GM19239 (cell line): ENCODE results near the gene VPS52.
"Not testable (repeated sequence)": the region's sequence is repeated elsewhere in the genome, so short reads cannot be mapped to it uniquely, and the experiment has no call there.

Source experiments
- DNase-seq: peaks from one replicate; pipeline ENCODE4 v3.0.0; 2011; ENCODE audit warnings: low spot score; ENCODE audit not compliant: insufficient read length
- FAIRE-seq: peaks from 2 replicates; lab custom pipeline; 2011; peaks lifted over from hg19 to GRCh38; lab: Jason Lieb, UNC

The VPS52 gene

DNA sequence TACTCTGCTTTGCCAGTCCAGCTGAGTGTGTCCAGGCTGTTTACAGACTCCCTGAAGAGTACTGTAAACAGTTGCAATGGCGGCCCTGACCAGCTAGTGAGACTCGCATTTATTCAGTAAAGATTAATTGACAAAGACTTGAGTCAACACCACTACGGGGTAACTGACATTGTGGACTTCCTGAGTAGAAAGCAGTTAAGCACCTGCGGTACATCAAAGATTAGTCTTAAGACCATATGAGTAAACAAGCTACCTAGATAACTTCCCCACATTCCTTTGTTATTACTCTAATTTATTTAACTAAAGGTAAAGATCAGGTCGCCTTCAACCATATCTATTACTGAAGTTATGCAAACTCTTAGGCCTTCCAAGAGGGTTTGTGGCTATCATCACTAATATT, 12.6 kb downstream of the VPS52 start:
- no peak for DNase-seq
- FAIRE-seq, result no peak

DNA sequence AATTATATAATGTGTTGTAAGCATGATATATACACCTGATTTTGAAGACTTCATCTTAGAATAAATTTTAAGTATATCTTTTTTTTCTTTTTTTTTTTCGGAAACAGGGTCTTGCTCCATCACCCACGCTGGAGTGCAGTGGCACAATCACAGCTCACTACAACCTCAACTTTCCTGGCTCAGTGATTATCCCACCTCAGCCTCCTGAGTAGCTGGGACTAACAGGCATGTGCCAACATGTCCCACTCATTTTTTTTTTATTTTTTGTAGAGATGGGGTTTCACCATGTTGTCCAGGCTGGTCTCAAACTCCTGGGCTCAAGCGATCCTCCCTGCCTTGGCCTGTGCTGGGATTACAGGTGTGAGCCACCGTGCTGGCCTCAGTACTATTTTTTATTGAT, 17.1 kb downstream of the VPS52 start:
- no peak for FAIRE-seq
- DNase-seq, result no peak

DNA sequence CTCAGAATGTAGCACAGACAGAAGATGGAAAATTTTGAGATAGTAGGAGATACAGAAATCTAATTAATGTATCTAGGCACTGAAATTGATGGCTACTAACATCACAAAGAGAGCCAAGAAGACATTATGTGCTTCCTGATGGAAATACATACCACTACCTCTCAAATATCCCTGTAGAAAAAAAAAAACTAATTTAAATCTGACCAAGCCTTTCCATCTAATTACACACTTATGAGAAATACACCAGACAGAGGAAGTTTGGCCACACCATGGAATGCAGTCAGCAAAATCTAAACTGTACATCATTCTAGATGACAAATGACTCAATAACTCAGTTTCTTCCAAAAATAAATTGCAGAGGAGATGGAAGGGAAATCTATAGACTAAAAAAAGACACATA, 18.9 kb downstream of the VPS52 start:
- DNase-seq, result no peak
- no peak for FAIRE-seq

DNA sequence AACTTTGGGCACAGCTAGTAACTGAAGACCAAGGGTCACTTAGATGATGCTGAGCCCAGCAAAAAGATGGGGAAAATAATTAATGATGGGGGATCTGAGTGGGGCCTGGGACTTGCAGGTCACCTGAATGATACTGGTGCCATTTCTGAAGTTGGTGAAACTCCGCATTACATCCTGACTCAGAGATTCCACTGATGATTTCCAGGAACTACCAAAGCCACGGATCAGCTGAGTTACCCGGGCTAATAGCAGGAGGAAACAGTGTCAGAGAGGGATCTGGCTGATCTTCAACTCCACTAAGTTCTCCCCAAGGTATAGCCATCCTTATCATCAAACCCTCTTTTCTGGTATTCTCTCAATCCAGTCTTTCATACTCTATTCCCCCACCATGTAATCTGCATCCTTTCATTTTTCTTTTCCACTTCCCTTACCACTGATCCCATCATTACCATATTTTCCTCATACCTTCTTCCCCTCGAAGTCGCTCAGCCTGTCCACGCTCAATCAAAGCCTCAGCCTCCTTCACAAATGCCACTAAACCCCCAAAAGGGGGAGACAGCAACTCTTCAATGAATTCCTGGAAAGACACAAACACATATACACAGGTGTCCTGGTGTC, 20.2 kb downstream of the VPS52 start:
- FAIRE-seq, result no peak
- DNase-seq, result no peak

DNA sequence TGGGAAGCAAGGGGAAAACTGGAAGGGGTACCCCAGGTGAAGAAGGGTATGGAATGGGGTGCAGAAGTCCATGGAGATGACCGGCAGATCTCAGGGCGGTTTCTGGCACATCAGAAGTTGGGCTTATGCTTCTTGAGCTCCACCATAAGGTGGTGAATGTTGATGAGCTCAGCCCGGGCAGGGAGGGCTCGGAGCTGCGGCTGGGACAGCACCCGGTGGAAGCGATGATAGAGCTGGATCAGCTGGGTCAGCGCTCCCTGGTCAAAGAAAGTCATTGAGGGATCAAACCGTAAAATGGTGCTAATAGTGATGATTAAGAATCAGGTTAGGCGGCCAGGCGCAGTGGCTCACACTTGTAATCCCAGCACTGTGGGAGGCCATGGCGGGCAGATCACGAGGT, 20.9 kb downstream of the VPS52 start:
- FAIRE-seq, result no peak
- DNase-seq, result no peak

DNA sequence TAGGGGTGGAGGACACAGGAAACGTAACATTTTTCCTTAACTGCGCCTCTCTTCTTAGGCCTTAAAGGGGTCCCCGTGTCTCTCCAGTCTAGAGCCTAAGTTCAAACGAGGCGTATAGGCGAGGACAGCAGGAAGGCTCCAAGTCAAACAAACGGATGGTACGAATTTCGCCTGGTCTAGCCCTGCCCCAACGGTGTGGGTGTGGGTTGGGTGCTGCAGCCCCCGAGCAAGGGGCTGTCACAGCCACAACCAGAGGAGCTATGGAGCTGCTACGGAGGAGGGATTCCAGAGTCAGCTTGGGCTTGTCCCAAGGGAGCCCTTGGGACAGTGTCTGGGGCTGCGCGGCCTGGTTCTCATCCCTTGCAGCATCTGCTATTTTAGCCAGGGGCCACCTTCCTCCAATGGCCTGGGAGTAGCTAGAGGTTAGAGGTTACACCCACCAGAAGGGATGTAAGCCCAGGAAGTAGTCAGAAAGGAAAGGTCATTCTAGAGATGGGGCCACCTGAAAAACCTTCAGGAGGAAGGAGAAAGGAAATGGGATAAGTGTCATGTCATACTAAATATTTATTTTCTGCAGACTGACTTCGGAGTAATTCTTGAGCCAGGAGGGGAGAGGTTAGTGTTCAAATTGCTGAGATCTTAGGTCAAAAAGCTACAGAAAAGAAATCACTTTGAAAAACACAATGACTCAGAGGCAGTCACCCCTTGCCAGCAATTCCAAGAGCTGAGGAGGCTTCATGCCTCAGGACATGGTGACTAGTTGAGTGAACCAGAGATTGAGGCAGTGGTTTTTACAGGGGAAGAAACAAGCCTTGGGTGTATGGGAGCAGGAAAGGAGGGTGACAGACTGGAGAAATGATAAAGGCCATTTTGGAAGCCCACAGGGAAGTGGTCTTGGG, 21.7 kb downstream of the VPS52 start:
- FAIRE-seq (peak; percentile 21), DNase-seq (no peak)

DNA sequence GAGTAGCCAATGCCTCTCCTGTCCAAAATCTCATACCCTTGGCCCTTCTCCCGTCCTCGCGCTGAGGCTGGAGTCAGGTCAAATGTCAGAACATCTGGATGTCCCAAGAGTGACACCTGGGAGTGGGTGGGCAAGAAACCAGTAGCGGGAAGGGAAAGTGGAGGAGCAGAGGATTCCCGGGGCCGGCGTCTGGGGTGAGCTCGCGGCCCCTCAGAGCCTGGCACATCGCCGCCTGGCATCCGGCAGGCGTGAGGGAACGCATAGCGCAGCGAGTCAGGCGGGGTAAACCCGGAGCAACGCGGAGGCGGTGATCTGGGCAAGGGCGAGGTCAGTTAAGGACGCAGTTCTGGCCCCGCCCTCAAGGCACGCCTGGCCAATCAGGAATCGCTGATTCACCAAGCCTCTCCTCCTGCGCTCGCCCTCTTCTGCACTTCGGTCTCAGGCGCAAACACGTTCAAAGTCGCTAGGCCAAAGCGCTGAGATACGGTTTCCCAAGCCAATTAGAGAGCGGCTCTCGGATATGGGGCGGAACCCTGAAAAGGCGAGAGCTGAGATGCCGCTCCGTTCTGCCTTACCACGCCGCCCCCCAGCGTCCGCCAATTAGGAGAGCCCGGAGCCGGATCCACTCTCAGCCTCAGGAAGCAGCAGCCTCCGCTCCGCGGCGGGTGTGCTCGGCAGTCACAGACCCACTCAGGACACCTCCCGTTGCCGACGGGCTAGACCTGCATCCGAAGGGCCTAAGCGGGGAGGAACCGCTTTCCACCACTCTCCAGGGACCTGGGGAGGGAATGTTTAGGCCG, 22.5 kb downstream of the VPS52 start:
- FAIRE-seq (peak; percentile 95), DNase-seq (peak; percentile 76)

DNA sequence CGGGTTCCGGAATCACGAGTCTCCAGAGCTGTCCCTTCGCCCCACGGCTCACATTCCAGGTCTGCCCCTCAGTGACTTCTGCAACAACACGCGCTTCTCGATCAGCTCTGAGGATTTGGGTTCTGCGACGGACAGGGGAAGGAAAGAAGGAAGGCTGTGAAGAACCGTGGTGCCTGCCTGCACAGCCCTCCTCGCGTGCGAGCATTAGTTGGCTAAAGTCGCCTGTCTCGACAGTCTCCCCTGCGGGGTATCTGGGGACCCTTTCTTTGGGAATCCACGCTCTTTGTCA, 23.1 kb downstream of the VPS52 start:
- DNase-seq (no peak), FAIRE-seq (no peak)

DNA sequence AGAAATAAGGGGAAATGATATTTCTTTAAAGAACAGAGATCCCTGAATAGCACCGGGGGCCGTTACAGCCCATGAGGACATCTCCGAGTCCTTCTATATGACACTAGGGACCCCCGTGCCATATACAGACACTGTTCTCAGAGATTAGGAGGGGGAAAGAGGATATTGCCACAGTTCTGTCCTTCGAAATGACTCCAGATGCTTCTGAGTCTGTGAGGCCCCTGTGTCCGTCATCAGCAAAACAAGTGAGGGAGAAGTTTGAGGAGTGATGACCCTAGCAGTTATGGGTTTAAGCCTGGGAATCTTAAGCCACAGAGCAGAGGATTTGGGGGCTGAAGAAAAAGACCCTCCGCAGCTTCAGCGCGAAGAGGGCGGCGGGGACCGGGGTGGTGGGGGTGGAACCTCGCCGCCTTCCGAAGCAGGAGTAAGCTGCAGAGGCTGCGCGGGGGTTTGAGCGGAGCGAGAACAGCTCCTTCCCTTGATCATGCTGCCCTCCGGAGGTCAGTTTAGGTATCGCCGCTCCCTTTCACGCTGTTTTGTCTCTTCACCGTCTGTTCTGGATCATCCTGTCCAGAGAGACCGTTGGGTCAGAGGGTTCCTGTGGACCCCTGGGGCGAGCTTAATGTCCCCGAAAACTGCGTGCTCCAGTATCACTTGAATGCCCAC, 23.6 kb downstream of the VPS52 start:
- peak; percentile 56 for DNase-seq
- peak; percentile 95 for FAIRE-seq

DNA sequence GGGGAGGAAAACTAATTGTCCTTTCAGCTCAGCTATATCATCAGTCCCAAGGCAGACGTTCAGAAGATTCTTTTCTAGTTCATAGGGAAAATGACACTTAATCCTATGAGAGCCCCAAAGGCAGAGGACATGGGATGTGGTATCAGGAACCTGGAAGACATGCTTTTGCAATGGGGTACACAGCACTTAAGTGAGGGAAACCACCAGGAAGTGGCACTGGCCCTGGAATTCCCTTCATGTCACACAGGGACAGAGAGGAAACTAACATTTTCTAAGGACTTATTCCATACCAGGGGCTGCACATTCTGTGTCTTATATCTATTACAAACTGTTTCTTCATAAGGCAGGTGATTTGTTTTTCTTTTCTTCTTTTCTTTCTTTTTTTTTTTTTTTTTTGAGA, 28.2 kb downstream of the VPS52 start:
- FAIRE-seq, result no peak
- DNase-seq, result no peak

DNA sequence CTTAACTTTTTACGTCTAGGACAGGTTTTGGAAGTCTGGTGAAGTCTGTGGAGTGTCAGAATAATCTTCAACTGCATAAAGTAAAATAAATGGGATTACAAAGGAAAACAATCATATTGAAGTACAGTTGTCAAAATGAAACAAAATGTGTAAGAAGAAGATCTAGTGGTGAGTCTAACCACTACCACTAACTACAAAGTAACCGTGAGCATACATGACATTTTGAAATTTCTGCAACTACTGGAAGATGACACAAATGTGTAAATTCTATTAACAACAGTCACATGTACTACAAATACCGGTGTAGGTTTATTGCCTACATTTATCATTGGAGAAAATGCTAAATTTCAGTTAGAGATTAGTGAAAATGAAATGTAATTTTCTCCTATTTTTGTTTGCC, 29.7 kb downstream of the VPS52 start:
- no peak for FAIRE-seq
- no peak for DNase-seq

DNA sequence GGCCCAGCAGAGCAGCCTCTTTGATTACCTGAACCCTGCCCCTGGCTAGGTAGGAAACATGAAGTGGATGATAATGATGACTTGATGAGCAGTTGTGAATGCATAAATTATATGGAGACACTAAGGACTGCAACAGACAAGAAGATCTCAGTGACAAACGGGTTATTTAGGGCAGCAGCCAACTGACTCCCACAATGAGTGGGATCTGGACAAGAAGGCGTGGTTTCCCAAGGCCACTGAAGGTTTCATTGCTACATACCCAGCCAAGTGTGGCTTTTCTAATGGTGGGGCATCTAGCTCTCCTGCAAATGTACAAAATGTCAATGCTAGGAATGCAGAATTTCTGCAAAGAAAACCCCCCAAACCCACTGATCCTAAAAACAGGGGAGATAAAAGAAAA, 33.9 kb downstream of the VPS52 start:
- FAIRE-seq, result no peak
- DNase-seq, result no peak

DNA sequence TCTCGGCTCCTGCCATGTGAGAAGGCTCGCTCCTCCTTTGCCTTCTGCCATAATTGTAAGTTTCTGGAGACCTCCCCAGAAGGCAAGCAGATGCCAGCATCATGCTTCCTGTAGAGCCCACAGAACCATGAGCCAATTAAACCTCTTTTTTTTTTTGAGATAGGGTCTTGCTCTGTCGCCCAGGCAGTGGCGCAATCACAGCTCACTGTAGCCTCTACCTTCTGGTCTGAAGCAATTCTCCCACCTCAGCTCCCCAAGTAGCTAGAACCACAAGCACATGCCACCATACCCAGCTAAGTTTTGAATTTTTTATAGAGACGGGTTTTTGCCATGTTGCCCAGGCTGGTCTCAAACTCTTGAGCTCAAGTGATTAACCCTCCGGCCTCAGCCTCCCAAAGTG, 34.8 kb downstream of the VPS52 start:
- FAIRE-seq (no peak), DNase-seq (no peak)

DNA sequence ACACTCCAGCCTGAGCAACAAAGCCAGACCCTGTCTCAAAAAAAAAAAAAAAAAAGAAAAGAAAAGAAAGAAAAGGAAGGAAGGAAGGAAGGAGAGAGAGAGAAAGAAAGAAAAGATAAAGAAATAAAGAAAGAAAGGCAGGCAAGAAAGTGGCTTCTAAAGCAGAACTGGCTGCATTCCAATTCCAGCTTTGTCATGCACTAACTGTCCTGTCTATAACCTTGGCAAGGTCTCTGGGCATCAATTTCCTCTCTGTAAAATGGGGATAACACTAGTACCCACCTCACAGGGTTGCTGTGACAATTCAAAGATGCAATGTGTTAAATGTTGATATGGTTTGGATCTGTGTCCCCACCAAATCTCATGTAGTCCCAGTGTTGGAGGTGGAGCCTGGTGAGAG, 35.3 kb downstream of the VPS52 start:
- DNase-seq (no peak), FAIRE-seq (no peak)

DNA sequence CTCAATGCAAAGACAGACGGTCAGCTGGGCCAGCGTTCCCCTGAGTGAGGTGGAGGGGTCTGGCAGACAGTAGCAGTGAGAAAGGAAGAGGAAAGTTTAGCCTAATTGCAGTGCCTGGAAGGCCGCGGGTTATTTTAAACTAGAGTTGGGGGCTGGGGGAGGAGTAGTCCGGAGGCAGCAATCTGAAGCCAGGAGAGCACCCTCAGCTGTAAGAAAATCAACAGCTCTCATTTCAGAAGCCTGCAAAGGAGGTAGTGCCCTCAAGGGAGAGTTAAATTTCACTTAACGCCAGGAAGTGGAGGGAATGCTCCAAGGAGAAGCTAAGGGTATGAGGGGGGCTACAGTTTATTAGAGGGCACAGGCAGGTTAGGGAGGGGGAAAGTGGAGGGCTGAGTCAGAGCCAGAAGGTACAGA, 36.4 kb downstream of the VPS52 start:
- FAIRE-seq (no peak), DNase-seq (no peak)

DNA sequence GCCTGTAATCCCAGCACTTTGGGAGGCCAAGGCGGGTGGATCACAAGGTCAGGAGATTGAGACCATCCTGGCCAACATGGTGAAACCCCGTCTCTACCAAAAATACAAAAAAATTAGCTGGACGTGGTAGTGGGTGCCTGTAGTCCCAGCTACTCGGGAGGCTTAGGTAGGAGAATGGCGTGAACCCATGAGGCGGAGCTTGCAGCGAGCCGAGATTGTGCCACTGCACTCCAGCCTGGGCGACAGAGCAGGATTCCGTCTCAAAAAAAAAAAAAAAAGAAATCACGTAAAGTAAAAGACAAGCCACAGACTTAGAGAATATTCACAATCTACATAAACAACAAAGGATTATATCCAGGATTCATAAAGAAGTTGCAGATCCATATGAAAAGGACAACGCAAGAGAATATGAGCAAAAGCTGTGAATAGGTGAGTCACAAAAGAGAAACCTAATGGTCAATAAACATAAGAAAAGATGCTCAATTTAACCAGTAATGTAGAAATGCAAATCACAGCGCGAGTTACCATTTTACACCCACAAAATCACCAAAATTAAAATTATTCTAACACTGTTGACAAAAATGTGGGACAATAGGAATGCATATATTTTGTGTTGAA, 45.1 kb downstream of the VPS52 start:
- DNase-seq, FAIRE-seq: not testable (repeated sequence)

DNA sequence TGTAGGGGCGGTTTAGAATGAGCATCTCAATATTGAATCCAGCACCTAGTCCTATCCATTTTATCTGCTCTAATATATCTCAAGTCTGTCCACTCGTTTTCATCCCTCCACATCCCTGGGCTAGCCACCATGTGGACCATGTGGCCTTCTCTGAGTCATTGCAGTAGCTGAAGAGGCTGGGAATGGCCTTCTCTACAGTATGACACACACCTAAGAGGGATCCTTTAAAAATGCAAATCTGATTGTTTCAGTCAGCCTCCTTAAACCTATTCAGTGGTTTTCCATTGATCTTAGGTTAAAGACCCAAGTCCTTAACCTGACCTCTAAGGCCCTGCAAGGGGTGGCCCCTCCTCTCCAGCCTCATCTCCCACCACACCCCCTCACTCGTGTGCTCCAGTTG, 54.0 kb downstream of the VPS52 start:
- FAIRE-seq (no peak), DNase-seq (no peak)

DNA sequence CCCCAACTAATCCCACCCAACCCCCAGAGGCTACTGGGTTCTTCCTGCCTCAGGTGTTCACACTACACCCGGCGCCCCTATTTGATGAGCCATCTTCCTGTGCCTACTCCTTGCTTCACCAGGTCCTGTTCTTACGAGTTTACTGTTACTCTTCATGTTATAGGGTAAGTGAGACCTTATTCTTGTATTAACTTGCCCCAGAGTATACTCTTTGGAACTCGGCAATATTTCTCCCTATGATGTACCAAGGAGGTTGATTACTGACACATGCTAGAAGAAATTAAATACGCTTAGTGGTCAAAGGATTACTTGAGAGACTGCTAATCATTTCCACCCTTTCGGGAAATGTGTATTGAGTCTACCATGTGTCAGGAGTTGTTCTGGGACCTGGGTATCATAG, 54.4 kb downstream of the VPS52 start:
- DNase-seq (no peak), FAIRE-seq (no peak)

DNA sequence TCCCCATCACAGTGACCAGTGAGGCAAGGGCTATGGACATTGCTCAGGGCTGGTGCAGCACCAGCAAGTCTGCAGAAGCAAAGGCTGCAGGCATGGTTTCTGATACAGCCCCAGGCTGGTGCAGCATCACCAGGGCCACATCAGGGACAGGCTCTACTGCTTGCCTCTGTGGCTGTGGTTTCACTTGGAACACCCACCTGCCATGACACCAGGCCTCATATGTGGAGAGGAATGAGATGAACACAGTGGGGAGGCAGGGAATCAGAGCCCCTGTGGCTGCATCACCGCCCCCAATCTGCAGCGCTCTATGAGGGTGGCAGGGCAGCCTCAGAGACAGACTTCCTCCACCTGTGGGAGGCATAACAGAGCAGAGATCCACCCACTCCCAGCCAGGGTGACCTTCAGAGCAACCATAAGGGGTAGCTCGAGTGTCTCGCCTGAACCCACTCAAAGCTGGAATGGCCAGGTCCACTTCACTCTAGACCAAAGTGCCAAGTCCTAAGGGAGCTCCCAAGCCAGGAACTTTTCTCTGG, 55.5 kb downstream of the VPS52 start:
- DNase-seq (no peak), FAIRE-seq (no peak)
